Endometrium (tissue), 2 donors: ENCODE measurements around the gene PRIMPOL.

ENCODE experiments used
- FAIRE-seq: peaks from 2 replicates; lab custom pipeline; 2012; peaks lifted over from hg19 to GRCh38; lab: Jason Lieb, UNC
- donor health status: control.
- donor health status: control.

PRIMPOL gene

DNA sequence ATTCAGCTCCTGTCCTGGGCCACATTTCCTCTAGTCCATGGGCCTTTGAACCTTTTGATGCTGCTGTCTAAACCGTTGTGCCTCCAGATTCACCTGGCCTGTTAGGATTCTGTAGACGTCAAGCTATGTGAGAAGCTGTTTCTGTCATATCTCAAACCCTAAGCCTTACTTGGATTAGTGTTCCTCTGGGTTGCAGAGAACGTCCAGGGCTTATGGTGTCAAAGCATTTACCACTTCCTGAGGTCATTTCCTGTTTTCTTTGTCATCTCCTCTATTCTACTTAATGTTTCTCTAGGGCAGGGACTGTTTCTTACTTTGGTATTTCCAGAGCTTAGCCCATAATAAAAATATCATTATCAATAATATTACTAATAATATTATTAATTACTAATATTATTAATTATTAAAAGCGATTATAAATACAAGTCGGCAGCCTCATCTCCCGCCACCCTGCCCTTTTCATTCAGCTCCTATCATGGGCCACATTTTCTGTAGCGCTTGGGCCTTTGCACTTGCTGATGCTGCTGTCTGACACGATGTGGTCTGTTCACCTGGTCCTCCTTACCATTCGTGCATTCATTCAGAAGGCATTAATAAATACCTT, 19.1 kb downstream of the PRIMPOL start:
- FAIRE-seq: no peak

DNA sequence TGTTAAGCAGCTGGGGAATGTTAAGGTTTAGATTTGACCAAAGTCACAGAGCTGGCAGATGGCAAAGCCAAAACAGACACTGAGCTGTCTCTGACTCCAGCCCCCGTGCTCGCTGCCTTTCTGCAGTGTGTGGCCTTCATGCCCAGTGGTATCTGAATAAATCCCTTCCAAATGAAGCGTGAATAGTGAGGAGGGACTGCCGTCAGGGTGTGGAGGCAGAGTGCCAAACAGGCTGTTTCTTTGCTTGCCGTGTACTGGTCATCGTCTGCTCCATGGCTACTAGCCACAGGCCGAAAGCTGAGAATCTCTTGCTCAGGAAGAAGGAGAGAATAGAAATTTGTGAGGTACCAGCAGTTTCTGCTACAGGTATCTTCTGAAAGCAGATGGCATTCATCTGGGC, 19.7 kb downstream of the PRIMPOL start:
- no peak for FAIRE-seq

DNA sequence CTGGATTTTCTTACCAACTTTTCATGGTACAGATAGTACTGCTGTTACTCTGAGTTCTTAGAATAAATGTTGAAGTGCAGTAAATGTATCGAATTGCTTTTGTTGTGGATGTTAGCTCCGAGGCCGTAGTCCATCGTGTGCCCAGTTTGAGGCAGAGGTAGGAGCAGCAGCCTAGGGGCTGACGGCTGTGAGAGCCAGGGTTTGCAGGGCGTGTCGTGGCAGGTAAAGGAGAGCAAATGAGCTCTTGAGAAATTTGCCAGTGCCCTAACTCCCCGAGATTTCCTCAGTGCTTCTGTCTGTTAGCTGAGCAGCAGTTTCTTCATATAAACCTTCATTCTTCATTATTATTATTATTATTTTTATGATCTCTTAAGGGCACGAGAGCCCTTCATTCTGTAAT, 21.6 kb downstream of the PRIMPOL start:
- FAIRE-seq: no peak

DNA sequence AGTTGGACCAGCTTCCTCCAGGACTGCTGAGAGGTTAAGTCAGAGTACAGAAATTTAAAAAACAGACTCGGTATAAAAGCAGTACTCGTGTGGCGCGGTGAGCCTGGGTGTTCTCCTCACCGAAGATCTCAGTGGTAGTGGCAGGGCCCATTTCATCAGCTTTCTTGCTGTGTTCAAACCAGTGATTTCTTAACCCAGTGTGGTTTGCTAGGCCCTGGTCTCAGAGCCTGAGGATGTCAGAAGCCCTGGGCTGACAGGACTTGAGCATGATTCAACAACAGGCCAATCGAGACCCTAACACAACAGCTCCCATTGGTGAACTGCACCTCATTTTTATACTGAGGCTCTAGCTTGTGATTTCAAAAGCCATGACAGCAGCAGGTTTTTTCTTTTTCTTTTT, 23.2 kb downstream of the PRIMPOL start:
- no peak for FAIRE-seq

DNA sequence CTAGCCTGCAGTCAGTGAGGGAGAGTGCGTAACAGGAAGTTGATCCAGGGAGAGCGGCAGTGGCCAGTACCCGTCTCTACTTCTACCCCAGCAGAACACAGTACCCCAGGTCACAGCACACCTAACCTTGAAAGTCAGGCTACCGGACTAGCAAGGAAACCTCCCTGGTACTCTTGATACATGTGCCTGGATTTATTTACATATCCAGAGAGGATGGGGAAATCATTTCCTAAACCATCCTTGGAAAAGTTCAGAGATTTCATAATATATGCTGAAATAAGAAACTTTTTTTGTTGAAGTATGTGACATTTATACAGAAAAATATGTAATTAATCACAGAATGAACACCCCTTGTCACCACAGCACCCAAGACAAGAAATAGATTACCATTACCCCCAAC, 24.5 kb downstream of the PRIMPOL start:
- no peak for FAIRE-seq

DNA sequence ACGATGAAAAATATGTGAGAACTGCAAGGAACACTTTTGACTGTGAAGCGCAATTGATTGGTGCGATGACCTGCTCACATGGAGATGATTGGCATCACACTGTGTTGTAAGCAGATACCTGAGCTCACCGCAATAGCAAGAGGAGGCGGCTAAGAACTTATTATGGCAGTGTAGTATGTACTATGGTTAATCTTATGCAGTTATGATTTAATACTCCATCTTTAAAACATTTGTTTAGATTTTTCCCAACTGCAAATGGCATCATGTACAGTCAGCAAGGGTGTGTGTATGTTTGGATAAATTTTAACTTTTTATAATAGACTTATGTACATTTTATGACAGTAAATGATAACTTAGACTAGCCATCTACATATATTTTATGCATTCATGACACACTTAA, 25.5 kb downstream of the PRIMPOL start:
- no peak for FAIRE-seq

DNA sequence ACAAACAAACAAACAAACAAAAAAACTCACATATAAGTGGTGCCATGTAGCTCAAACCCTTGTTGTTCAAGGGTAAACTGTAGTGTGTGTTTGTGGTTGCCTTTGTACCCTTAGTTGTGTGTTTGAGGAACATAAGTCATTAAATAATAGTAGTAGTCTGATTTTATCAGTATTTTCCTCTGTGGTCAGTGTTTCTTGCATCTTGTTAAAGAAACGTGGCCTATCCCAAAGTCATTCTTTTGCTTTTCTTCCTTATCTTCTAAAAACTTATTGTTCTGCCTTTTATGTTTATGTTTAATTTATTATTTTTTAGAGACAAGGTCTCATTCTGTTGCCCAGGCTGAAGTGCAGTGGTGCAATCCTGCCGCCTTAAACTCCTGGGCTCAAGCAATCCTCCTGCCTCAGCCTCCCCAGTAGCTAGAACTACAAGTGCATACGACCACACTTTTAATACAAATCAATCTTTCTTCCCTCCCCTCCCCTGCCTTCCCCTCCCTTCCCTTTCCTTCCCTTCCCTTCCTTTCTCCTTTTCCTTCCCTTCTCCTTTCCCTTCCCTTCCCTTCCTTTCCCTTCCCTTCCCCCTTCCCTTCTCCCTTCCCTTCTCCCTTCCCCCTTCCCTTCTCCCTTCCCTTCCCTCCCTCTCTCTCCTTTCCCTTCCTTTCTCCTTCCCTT, 26.4 kb downstream of the PRIMPOL start:
- FAIRE-seq: no peak

DNA sequence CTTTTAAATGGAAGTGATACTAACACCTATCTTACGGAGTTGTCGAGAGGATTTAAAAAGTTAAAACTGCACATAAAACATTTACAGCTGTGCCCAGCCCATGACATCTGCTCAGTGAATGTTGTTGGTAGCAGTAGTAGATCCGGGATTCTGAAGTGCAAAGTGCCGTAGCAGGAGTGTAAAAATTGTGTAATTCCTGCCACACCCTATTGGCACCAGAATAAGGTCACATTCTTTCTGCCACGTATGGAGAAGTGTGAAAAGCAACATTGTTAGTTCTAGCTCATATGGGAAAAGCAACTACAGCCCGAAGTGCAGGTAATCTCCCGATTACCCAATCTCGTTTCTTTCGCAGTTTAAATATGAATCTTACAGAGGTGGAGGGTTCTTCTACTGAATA, 31.2 kb downstream of the PRIMPOL start:
- FAIRE-seq: no peak

DNA sequence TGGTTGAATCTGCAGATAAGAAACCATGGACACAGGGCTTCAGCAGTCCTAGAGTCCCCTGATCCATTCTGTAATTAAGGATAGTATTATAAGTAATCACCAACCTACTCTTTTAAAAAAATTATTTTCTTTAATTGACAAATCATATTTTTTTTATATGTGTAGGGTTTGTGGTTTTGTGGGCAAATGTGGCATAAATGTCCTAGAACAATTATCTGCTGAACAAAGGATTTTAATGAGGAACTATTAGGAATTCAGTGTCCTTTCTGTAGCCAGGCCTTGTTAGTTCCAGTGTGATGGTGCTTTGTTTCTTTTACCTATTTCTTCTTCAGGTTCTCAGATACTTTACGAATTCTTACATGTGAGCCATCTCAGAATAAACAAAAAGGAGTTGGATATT, 32.4 kb downstream of the PRIMPOL start:
- FAIRE-seq: no peak

DNA sequence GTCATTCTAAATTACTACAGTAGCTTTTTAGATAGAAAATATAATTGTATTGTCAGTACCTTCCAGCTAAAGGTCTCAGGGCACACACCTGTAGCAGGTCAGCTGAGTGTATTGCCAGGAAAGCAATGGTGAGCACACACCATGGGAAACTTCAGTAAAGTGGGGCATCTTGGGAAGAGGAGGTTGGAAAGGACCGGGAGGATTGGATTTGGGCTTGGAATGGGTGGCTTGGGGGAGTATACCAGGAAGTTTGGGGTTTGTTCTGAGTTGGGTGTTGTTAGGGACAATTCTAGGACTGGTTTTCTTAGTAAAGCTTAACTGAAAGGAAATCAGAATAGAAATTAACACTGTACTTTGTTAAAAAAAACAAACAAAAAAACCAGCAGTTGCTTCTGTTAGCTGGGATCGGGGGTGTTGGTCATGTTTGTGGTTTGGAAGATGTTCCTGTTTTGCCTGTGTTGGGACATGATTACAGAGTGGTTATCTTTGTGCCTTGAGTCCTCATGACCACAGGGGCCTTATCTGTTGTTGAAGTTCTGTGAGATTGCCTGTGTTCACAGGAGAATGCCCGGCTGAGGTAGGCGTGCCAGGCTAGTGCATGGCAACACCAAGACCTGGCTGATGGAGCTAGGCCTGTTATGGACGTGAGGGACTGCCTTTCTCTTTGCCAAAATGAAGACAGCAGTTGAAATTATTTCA, 35.1 kb downstream of the PRIMPOL start:
- FAIRE-seq: no peak

DNA sequence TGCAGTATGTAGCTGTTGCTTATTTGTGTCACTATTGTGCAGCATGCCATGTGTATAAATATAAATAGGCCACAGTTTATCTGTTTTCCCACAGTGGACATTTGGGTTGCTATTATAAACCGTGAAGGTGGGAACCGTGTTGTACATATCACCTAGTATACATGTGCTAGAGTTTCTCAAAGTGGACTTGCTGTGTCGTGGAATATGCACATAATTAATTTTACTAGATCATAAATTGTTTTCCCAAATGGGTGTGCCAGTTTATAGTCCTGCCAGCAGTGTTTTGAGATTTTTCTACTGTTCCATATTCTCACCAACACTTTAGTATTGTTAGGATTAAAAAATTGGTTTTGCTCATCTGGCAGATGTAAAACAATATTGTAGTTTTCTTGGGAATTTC, 38.5 kb downstream of the PRIMPOL start:
- FAIRE-seq: no peak

DNA sequence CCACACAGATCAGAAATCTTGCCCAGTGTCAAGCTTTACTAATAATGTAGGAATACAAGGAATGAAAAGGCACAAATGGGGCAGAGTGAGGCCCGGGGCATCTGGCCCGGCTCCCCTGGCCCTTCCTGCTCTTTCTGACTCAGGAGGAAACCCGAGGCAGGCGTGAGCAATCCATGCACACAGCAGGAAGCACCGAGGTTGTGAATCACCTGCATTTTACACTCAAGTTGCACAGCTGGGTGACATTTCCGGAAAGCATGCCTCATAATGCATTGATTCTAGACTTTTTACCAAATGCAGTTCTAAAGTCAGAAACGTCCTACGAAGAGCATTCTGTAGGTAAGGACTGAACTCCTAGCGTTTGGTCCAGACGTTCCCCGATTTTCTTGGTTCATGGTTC, 38.9 kb downstream of the PRIMPOL start:
- no peak for FAIRE-seq

DNA sequence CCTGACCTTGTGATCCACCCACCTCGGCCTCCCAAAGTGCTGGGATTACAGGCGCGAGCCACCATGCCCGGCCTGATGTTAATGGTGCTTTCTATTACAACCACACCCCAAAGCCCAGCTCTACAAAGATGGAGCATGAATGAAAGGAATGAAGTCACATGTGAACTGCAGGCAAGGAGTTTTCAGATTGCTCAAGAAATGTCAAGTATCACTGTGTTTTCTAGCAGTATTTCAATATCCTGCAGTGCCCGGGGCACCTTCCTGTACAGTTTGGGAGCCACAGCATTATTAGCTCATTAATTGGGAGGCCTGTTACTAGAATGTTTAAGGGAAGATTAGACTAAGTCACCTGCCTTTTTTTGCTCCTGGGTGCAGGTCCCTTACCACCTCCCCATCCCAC, 40.1 kb downstream of the PRIMPOL start:
- FAIRE-seq: no peak

DNA sequence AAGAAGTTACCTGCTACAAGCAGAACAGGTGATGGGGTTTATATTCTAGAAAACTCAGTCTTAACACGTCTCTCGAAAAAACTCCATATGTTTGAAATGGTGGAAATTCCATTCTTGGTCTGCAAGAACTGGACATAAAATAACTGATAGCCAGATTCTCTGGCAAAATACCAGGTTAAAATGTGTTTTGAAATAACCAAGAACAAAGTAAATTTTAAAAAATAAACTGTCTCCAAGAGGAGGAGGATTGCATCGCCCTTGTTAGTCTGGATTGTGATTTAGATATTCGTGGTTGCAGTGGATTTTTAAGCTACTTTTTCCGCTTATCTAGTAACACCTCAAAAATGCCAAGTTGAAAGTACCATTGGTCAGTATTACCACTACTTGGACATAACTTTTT, 43.5 kb downstream of the PRIMPOL start:
- no peak for FAIRE-seq

DNA sequence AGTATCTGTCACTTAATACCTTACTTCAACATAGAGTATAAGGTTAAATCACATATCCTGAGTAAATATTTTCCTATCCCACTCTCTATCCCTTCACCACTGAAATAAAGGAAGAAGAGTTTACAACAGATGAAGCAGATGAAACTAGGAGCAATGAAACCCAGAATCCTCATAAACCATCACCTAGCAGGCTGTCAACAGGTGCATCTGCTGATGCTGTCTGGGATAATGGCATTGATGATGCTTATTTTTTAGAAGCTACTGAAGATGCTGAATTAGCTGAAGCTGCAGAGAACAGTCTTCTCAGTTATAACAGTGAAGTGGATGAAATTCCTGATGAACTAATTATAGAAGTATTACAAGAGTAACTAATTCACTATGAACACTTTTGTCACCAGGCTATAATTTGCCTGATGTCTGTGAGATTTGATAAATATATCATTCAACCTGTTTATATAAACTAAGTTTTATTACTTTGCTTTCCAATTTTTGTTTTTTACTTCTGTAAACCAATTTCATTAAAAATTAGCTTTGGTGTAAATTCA, 44.9 kb downstream of the PRIMPOL start:
- FAIRE-seq: no peak

DNA sequence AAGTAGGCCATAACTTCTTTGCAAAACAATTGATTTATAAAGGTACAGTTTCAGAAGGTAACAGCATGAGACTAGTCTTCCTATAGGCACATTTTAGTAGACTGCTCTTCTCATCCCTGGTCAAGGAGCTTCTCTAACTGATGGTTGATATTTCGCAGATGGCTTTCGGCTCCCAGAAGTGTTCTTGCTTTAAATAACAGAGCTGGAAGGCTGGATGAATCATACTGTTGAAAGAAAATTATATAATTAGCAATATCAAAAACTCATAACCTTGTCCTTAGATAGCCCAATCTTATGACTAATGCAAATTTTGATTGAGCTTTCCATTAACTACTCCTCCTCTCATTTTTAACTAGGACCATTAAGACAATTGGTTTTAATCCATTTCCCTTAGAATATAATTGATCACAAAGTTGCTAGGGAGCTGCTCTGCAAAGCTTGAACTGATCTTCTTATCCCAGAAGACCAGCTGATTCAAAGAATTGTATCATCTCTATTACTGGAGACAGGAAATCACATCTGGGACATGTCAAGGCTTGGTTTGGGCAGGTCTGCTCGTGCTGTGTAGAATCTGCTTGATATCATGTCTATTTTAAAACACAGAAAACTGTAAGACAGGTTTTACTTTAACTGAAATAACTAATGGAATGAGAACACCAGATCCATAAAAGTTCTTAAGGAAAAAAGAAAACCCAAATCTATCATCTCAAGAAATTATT, 45.8 kb downstream of the PRIMPOL start:
- FAIRE-seq: no peak

DNA sequence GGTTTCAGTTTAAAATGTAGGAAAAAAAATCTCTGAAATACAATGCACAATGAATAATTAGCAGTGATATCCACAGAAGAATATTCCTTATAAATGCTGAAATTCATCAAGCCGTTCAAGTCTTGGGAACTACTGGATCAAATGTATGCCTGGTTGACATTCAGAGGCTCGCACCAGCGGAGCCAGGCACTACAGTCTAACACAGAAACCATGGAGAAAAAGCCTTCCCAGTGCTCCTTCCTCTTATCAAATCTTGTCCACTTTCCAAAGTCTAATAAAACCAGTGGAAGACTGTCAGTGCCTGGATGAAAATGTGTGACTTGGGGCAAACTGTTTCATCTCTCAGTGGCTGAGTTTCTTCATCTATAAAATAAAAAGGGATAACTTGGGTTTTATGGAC, 48.4 kb downstream of the PRIMPOL start:
- FAIRE-seq: no peak

DNA sequence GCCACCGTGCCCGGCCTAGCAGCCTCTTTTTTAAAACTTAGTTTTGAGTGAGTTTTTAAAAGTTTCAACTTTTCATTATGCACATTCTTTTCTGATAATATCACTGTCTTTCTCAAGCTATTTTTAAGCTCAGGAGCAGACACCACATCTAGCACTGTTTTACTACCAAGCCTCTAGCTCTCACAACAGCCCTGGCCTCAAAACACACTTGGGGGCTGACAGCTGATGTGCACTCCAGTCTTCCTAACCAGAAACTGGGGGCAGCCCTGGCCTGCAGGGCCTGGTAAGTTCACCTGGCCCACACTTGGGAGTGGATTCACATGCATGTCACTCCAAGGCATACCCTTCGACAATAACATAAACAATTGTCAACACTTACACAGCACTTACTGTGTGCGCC, 50.4 kb downstream of the PRIMPOL start:
- no peak for FAIRE-seq

DNA sequence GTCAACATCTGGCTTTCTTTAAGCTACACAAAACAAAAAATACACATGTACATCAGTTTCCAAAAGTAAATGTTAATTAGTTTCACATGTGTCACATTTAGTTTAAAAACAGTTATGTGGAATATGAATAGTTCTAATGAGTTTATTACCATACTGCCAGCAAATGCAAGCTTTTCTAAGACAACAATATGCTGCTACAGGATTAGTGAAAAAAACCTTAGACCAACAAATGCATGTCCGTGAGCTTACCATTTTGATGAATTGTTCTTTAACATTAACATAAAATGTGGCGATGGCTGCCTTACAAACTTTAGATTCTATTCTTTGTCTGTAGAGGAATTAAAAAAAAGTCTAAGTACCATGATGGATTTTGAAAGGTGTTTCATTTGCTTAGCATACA, 52.6 kb downstream of the PRIMPOL start:
- no peak for FAIRE-seq

DNA sequence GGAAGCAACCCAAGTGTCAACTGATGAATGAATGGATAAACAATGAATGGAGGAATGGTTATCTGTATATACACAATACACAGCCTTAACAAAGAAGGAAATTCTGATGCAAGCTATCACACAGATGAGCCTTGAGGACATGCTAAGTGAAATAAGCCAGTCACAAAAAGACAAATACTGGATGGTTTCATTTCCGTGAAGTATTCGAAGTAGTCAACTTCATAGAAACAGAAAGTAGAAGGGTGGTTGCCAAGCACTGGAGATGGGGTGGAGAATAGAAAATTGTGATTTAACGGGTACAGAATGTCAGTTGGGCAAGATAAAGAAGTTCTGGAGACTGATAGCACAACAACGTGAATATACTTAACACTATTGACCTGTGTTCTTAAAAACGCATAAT, 56.2 kb downstream of the PRIMPOL start:
- no peak for FAIRE-seq

DNA sequence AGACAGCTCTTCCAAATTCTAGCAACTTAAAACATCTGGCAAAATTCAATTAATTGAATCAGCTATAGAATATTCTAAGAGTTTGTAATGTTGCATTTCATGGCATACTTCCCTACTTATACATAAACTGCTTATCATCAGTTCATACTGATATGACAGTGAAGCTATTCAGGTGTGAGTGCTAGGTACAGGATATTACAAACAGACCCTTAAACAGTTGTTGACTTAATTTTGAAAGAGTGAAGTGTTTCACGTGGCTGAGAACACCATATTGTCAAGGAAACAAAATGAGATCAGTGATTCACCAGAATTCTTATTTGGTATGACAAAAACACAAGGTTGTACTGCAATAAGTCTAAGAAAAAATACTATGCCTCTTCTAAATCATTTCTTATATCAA, 56.9 kb downstream of the PRIMPOL start:
- FAIRE-seq: no peak

DNA sequence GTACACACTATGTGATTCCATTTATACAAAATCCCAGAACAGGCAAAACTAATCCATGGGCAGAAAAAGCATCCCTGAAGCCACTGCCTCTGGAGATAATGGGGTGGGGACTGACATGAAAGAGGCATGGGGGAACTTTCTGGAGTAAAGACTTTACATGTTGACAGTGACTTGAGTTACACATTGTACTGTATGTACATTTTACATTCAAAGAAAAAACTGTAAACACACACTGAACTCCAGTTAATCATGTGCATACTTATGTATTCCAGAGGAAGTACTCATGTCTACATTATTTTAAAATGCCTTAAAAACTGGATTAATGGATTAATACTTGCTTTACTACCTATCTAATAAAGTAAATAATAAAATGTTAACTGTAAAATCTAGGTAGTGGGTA, 62.8 kb downstream of the PRIMPOL start:
- no peak for FAIRE-seq

DNA sequence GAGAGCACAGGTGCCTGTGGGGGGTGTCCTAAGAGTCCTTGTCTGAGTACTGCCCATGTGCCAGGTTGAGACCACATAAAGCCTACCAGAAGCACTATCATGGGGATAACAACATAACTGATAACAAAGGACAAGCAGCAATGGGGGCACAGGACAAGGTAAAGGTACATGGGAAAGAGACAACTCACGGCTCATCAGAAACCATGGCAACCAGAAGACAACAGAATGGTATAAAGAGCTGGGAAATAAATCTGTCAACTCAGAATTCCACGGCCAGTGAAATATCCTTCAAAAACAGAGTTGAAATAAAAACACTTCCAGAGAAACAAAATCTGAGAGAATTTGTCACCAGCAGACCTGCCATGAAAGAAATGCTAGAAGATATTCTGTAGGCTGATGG, 64.3 kb downstream of the PRIMPOL start:
- FAIRE-seq: no peak
